GM12878 (cell line): ENCODE data around the gene MZB1.

Source experiments
- CEBPB ChIP-seq, 2 experiments: fragments of 150-350 bp in 1 of 2; IDR thresholded peaks; 2 replicates each; pipeline ENCODE4 v1.6.1; 2012 to 2014; ENCODE audit warnings: low read depth in 2 of 2, low read length in 2 of 2, borderline replicate concordance in 1 of 2, inconsistent platforms in 1 of 2
- CTCF ChIP-seq, 3 experiments: IDR thresholded peaks in 2 of 3; conservative IDR thresholded peaks in 1 of 3; 2 replicates each; pipeline ENCODE4 v1.5.1; 2011; ENCODE audit warnings: low read depth in 3 of 3, low read length in 3 of 3, mild to moderate bottlenecking in 3 of 3, control low read depth in 2 of 3, moderate library complexity in 2 of 3, inconsistent platforms in 1 of 3, mixed read lengths in 1 of 3; ENCODE audit not compliant: control insufficient read depth in 2 of 3, insufficient read depth in 1 of 3; ENCODE audit errors: extremely low read depth in 1 of 3
- GABPA ChIP-seq: IDR thresholded peaks from 2 replicates; pipeline ENCODE4 v1.6.1; 2014; ENCODE audit warnings: antibody characterized with exemption, low read depth, mild to moderate bottlenecking, inconsistent platforms
- MXI1 ChIP-seq: fragments of 150-350 bp; IDR thresholded peaks from 2 replicates; pipeline ENCODE4 v1.6.1; 2011; ENCODE audit warnings: low read depth, mild to moderate bottlenecking, inconsistent platforms, low read length, improper control_type of control experiment
- POLR2A ChIP-seq: IDR thresholded peaks from 2 replicates; pipeline ENCODE4 v1.6.1; 2011; ENCODE audit warnings: low read depth, mild to moderate bottlenecking, low read length
- TAF1 ChIP-seq: IDR thresholded peaks from 2 replicates; pipeline ENCODE4 v1.6.1; 2011; ENCODE audit warnings: mild to moderate bottlenecking, low read depth, low read length, borderline replicate concordance
- ZZZ3 ChIP-seq: IDR thresholded peaks from 2 replicates; pipeline ENCODE4 v1.6.1; 2011; ENCODE audit warnings: low read depth; ENCODE audit not compliant: control insufficient read depth, insufficient read length
- TF ChIP-seq, protein P1 (sequence below): fragments of 450-650 bp; conservative IDR thresholded peaks from 2 replicates; pipeline ENCODE4 v1.6.1; 2017; ENCODE audit warnings: mild to moderate bottlenecking, moderate library complexity
- TF ChIP-seq, protein P2 (sequence below): IDR thresholded peaks from 2 replicates; pipeline ENCODE4 v1.6.1; 2011; ENCODE audit warnings: low read depth, low read length, improper control_type of control experiment, borderline replicate concordance

DNA sequence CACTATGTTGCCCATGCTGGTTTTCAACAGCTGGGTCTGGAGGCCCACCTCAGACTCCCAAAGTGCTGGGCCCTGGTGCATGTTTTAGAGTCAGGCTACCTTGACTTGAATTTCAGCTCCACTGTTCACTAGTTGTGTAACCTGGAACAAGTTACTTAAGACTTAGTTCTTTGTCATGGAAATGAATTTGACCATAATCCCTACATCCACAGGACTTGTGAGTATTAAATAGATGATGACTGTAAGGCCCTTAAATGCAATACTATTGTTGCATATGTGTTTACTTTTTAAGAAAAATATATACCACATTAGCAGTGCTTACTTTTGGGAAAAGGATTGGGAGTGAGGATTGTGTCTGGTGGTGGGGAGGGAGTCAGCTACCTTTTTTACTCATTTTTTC is 31.6 kb downstream of the MZB1 start:
- no peak for TF ChIP-seq TAF1
- TF ChIP-seq, protein P1, sequence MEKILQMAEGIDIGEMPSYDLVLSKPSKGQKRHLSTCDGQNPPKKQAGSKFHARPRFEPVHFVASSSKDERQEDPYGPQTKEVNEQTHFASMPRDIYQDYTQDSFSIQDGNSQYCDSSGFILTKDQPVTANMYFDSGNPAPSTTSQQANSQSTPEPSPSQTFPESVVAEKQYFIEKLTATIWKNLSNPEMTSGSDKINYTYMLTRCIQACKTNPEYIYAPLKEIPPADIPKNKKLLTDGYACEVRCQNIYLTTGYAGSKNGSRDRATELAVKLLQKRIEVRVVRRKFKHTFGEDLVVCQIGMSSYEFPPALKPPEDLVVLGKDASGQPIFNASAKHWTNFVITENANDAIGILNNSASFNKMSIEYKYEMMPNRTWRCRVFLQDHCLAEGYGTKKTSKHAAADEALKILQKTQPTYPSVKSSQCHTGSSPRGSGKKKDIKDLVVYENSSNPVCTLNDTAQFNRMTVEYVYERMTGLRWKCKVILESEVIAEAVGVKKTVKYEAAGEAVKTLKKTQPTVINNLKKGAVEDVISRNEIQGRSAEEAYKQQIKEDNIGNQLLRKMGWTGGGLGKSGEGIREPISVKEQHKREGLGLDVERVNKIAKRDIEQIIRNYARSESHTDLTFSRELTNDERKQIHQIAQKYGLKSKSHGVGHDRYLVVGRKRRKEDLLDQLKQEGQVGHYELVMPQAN: no peak
- TF ChIP-seq GABPA: no peak
- no peak for TF ChIP-seq POLR2A
- TF ChIP-seq CEBPB (IDR thresholded peaks at IDR 0.05; ENCODE audit: borderline replicate concordance in 1 of 2, low read depth in 2 of 2, low read length in 2 of 2): no peak
- TF ChIP-seq ZZZ3: no peak
- no peak for TF ChIP-seq MXI1
- no peak for TF ChIP-seq CTCF (IDR thresholded peaks at IDR 0.05 in 2 of 3, conservative IDR thresholded peaks at IDR 0.05 in 1 of 3; ENCODE audit: control insufficient read depth in 2 of 3, extremely low read depth in 1 of 3, insufficient read depth in 1 of 3, low read depth in 3 of 3, low read length in 3 of 3)
- TF ChIP-seq, protein P2, sequence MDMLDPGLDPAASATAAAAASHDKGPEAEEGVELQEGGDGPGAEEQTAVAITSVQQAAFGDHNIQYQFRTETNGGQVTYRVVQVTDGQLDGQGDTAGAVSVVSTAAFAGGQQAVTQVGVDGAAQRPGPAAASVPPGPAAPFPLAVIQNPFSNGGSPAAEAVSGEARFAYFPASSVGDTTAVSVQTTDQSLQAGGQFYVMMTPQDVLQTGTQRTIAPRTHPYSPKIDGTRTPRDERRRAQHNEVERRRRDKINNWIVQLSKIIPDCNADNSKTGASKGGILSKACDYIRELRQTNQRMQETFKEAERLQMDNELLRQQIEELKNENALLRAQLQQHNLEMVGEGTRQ: no peak
